ENCODE data around the gene ZNF205.

GRCh38 chr16:3155181-3155580, 42.8 kb downstream of the ZNF205 start:
- TF ChIP-seq CTCF (conservative IDR thresholded peaks at IDR 0.05; ENCODE audit: low read depth, low read length) (no peak), EZH2 (IDR thresholded peaks at IDR 0.05; ENCODE audit: low read length, unreplicated experiment) (no peak), EZH2phosphoT487 (IDR thresholded peaks at IDR 0.05; ENCODE audit: borderline replicate concordance, low read length) (no peak)
